DOHH2 (cell line): ENCODE measurements around the gene MLLT10.

Source experiments
- EZH2phosphoT487 ChIP-seq: fragments of 200-600 bp; sonication (generic); IDR thresholded peaks from 2 replicates; pipeline ENCODE4 v1.6.1; 2017; ENCODE audit warnings: borderline replicate concordance, mild to moderate bottlenecking, antibody characterized with exemption, low read length, moderate library complexity, mixed read lengths
- TF ChIP-seq, protein P1 (sequence below): fragments of 200-600 bp; sonication (generic); IDR thresholded peaks from one replicate; pipeline ENCODE4 v1.5.1; 2014; ENCODE audit warnings: antibody characterized with exemption, mild to moderate bottlenecking, low read depth, low read length; ENCODE audit not compliant: poor library complexity, severe bottlenecking

DNA sequence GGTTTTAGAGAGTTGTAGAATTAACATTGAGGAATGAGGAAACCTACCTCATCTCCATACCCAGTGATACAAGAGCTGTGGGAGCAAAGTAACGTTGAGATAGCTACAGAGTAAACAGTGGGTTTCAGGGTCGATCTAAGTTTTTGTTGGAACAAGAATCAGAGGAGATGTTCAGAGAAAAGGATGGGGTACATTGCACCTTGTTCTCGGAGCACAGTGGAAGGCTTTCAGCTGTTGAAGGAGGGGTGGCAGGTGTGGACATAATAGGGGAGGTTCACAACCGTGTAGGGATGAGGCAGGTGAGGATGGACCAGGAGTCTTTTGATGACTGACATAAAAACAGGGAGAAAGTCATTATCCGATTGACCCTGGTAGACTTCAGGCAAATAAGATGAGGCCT, 121.7 kb downstream of the MLLT10 start:
- TF ChIP-seq, protein P1, sequence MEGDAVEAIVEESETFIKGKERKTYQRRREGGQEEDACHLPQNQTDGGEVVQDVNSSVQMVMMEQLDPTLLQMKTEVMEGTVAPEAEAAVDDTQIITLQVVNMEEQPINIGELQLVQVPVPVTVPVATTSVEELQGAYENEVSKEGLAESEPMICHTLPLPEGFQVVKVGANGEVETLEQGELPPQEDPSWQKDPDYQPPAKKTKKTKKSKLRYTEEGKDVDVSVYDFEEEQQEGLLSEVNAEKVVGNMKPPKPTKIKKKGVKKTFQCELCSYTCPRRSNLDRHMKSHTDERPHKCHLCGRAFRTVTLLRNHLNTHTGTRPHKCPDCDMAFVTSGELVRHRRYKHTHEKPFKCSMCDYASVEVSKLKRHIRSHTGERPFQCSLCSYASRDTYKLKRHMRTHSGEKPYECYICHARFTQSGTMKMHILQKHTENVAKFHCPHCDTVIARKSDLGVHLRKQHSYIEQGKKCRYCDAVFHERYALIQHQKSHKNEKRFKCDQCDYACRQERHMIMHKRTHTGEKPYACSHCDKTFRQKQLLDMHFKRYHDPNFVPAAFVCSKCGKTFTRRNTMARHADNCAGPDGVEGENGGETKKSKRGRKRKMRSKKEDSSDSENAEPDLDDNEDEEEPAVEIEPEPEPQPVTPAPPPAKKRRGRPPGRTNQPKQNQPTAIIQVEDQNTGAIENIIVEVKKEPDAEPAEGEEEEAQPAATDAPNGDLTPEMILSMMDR: no peak
- no peak for TF ChIP-seq EZH2phosphoT487
